Stimulated activated CD4-positive, alpha-beta T cell treated with anti-CD3 and anti-CD28 coated beads, Interleukin-4, amount 100 ng/mL, for 4 hours (primary cell): Measurements from ENCODE around the gene WSCD1.
A peak's percentile ranks its signal among the peaks of the same experiment; 100 is the strongest.

Experiments
- DNase-seq, 2 experiments: peaks; one replicate each; pipeline ENCODE4 v3.0.0-alpha.2; 2020

WSCD1 gene

GRCh38 chr17:6162216-6162615 is 92.0 kb downstream of the WSCD1 start:
- DNase-seq, result no peak

GRCh38 chr17:6162892-6163291 is 92.7 kb downstream of the WSCD1 start:
- DNase-seq, result no peak

GRCh38 chr17:6163612-6164333 is 93.6 kb downstream of the WSCD1 start:
- no peak for DNase-seq

- no peak for DNase-seq
These were observed 94.8 kb downstream of the WSCD1 start for GRCh38 chr17:6164996-6165395.

GRCh38 chr17:6165806-6166205 is 95.6 kb downstream of the WSCD1 start:
- no peak for DNase-seq

- no peak for DNase-seq
These were observed 96.5 kb downstream of the WSCD1 start for GRCh38 chr17:6166492-6167179.

- DNase-seq, result no peak
These were observed 98.1 kb downstream of the WSCD1 start for GRCh38 chr17:6168296-6168695.

- peak in 1 of 2 experiments; percentile 3 for DNase-seq
These were observed 100.2 kb downstream of the WSCD1 start for GRCh38 chr17:6170349-6170748.

GRCh38 chr17:6172642-6173330 is 102.6 kb downstream of the WSCD1 start:
- no peak for DNase-seq

GRCh38 chr17:6173653-6174052 is 103.5 kb downstream of the WSCD1 start:
- DNase-seq, result no peak
